ENCODE data around the gene RSF1. TPM values are rescaled to one million over a fixed set of nuclear protein-coding genes. Genes with fewer than 3 reads are reported as not detected.

Gene RSF1
- total and polyA plus RNA-seq, 8 donors: 49.3 to 94.8 (median 73.7) TPM

GRCh38 chr11:77789731-77790476 is 30.6 kb downstream of the RSF1 start:
- no peak overlapping the region for H3K4me3 ChIP-seq
- ATAC-seq: no peak
- no peak for DNase-seq
- no peak overlapping the region for H3K27ac ChIP-seq
- intact Hi-C loops (cut with DNase I): no loop called here
- peaks cover 0 to 5% of the 10 kb centered on the region in 2 donors for H3K9me3 ChIP-seq
- no peak for TF ChIP-seq CTCF (IDR thresholded peaks at IDR 0.05)
- H3K27me3 ChIP-seq: no peaks in the 10 kb centered on the region
- peaks cover 0 to 7% of the 10 kb centered on the region in 2 donors for H3K4me1 ChIP-seq
- no peaks in the 10 kb centered on the region for H3K36me3 ChIP-seq

- intact Hi-C loops (cut with DNase I): no loop called here
- Histone ChIP-seq H3K27ac (no peak overlapping the region), H3K27me3 (no peaks in the 10 kb centered on the region), H3K4me3 (no peak overlapping the region), H3K4me1 (peaks cover 0 to 7% of the 10 kb centered on the region in 2 donors), H3K9me3 (peaks cover 0 to 5% of the 10 kb centered on the region in 2 donors), H3K36me3 (no peaks in the 10 kb centered on the region)
- TF ChIP-seq CTCF (IDR thresholded peaks at IDR 0.05): no peak
- no peak for DNase-seq
- peak; percentile 12 for ATAC-seq
Observed at GRCh38 chr11:77789061-77789730, 31.3 kb downstream of the RSF1 start.

- no peak for TF ChIP-seq CTCF (IDR thresholded peaks at IDR 0.05)
- no peak overlapping the region for H3K4me3 ChIP-seq
- no peak overlapping the region for H3K27ac ChIP-seq
- peaks cover 0 to 11% of the 10 kb centered on the region in 2 donors for H3K4me1 ChIP-seq
- ATAC-seq (no peak), DNase-seq (no peak)
- intact Hi-C loops (cut with DNase I): no loop called here
- no peaks in the 10 kb centered on the region for H3K36me3 ChIP-seq
- H3K27me3 ChIP-seq: no peaks in the 10 kb centered on the region
- no peaks in the 10 kb centered on the region for H3K9me3 ChIP-seq
Observed at GRCh38 chr11:77784572-77784971, 36.0 kb downstream of the RSF1 start.

GRCh38 chr11:77783025-77783424 is 37.5 kb downstream of the RSF1 start:
- no peaks in the 10 kb centered on the region for H3K36me3 ChIP-seq
- intact Hi-C loops (cut with DNase I): no loop called here
- no peak overlapping the region for H3K27ac ChIP-seq
- no peak for TF ChIP-seq CTCF (IDR thresholded peaks at IDR 0.05)
- H3K4me3 ChIP-seq: no peak overlapping the region
- DNase-seq (no peak), ATAC-seq (no peak)
- no peaks in the 10 kb centered on the region for H3K9me3 ChIP-seq
- no peaks in the 10 kb centered on the region for H3K27me3 ChIP-seq
- peaks cover 0 to 5% of the 10 kb centered on the region in 2 donors for H3K4me1 ChIP-seq

GRCh38 chr11:77779935-77780334 is 40.6 kb downstream of the RSF1 start:
- no peak overlapping the region for H3K4me3 ChIP-seq
- DNase-seq (no peak), ATAC-seq (peak; percentile 58)
- H3K36me3 ChIP-seq: no peaks in the 10 kb centered on the region
- intact Hi-C loops (cut with DNase I): no loop called here
- no peak for TF ChIP-seq CTCF (IDR thresholded peaks at IDR 0.05)
- H3K27me3 ChIP-seq: no peaks in the 10 kb centered on the region
- H3K4me1 ChIP-seq: peaks cover 0 to 5% of the 10 kb centered on the region in 2 donors
- no peak overlapping the region for H3K27ac ChIP-seq
- no peaks in the 10 kb centered on the region for H3K9me3 ChIP-seq
